HFF-Myc (cell line): ENCODE measurements around the gene KLHDC4.
"Not testable (repeated sequence)": the region's sequence is repeated elsewhere in the genome, so short reads cannot be mapped to it uniquely, and the experiment has no call there.

ENCODE experiments used
- DNase-seq: peaks from one replicate; pipeline ENCODE4 v3.0.0-alpha.2; 2011; ENCODE audit warnings: low read depth; ENCODE audit errors: extremely low read depth
- H3K4me3 ChIP-seq: replicated peaks from 2 replicates; pipeline ENCODE4 v1.5.1; 2011; ENCODE audit warnings: low read depth, mild to moderate bottlenecking, control low read depth, low read length
- CTCF ChIP-seq: IDR thresholded peaks from 2 replicates; pipeline ENCODE4 v1.5.1; 2012; ENCODE audit warnings: mild to moderate bottlenecking, low read depth, low read length, control low read depth; ENCODE audit errors: missing control alignments

The KLHDC4 gene

GRCh38 chr16:87729266-87729954 lies 36.4 kb downstream of the KLHDC4 start:
- no peak for TF ChIP-seq CTCF
- no peak overlapping the region for H3K4me3 ChIP-seq
- DNase-seq: no peak

GRCh38 chr16:87728026-87728425 lies 37.8 kb downstream of the KLHDC4 start:
- no peak for TF ChIP-seq CTCF
- no peak overlapping the region for H3K4me3 ChIP-seq
- DNase-seq: no peak

- no peak overlapping the region for H3K4me3 ChIP-seq
These were observed 38.4 kb downstream of the KLHDC4 start for GRCh38 chr16:87727346-87727745.

GRCh38 chr16:87726577-87726976 lies 39.2 kb downstream of the KLHDC4 start:
- not testable (repeated sequence) for DNase-seq, H3K4me3 ChIP-seq

More at GRCh38 chr16:87727346-87727745, 38.4 kb downstream of the KLHDC4 start:
- no peak for TF ChIP-seq CTCF
- DNase-seq: no peak

- peak; percentile 60 for DNase-seq
- H3K4me3 ChIP-seq: no peak overlapping the region
- no peak for TF ChIP-seq CTCF
These were observed 40.1 kb downstream of the KLHDC4 start for GRCh38 chr16:87725596-87726235.

GRCh38 chr16:87724490-87725291 lies 41.1 kb downstream of the KLHDC4 start:
- TF ChIP-seq CTCF: no peak
- no peak overlapping the region for H3K4me3 ChIP-seq
- DNase-seq: no peak

- peak; percentile 24 for DNase-seq
- no peak overlapping the region for H3K4me3 ChIP-seq
- TF ChIP-seq CTCF: no peak
These were observed 42.6 kb downstream of the KLHDC4 start for GRCh38 chr16:87723226-87723623.
